ENCODE measurements around the gene ADISSP. TPM values are rescaled to one million over a fixed set of nuclear protein-coding genes. Genes with fewer than 3 reads are reported as not detected.

ADISSP gene
- total RNA-seq, 1 donor from 2014 or later, result 43.2 TPM

DNA sequence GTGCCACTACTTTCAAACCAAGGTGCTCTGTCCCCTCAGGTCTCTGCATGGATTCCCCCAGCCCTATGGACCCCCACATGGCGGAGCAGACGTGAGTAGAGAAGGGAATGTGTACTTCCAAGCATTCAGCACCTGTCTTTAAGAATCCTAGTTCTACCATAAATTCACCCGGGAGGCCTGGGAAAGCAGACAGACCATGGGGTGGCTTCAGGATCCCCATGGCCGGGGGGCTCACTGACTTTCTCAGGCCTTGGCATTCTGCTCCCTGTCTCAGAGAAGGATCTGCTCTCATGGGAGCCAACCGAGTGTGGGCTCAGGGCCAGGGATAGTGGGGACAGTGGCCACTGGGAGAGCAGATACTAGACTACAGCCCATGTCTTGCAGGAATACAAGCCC, 30.8 kb upstream of the ADISSP start:
- H3K36me3 Mint-ChIP-seq (ENCODE audit: low read depth, unreplicated experiment), result peaks cover 17% of the 10 kb centered on the region
- Histone ChIP-seq H3K9ac (ENCODE audit: low read length) (no peak overlapping the region), H3K4me3 (ENCODE audit: insufficient read depth, low read depth, low read length) (no peak overlapping the region), H2AFZ (ENCODE audit: low read depth, low read length) (no peak overlapping the region), H3K4me2 (ENCODE audit: low read length) (peak overlapping the region; percentile 89), H4K20me1 (ENCODE audit: insufficient read depth, low read length) (peaks cover 6% of the 10 kb centered on the region), H3K9me3 (ENCODE audit: insufficient read depth, low read depth, low read length) (no peaks in the 10 kb centered on the region), H3K4me1 (ENCODE audit: insufficient read depth, low read length) (peaks cover 30% of the 10 kb centered on the region), H3K36me3 (ENCODE audit: insufficient read depth, low read length) (peaks cover 16% of the 10 kb centered on the region), H3K27me3 (ENCODE audit: insufficient read depth, low read length) (no peaks in the 10 kb centered on the region), H3K79me2 (ENCODE audit: insufficient read depth, low read length) (peaks cover 34% of the 10 kb centered on the region), H3K27ac (ENCODE audit: low read depth, low read length) (no peak overlapping the region)
- no peaks in the 10 kb centered on the region for H3K27me3 Mint-ChIP-seq (ENCODE audit: low read depth, unreplicated experiment)
- peaks cover 11% of the 10 kb centered on the region for H3K4me1 Mint-ChIP-seq (ENCODE audit: low read depth, unreplicated experiment)
- DNase-seq (ENCODE audit: low read depth) (no peak), FAIRE-seq (no peak)
- peak overlapping the region; percentile 34 for H3K27ac Mint-ChIP-seq (ENCODE audit: unreplicated experiment)
- TF ChIP-seq EZH2 (IDR thresholded peaks at IDR 0.05; ENCODE audit: insufficient read depth, low read length), result no peak
- TF ChIP-seq, protein P1, sequence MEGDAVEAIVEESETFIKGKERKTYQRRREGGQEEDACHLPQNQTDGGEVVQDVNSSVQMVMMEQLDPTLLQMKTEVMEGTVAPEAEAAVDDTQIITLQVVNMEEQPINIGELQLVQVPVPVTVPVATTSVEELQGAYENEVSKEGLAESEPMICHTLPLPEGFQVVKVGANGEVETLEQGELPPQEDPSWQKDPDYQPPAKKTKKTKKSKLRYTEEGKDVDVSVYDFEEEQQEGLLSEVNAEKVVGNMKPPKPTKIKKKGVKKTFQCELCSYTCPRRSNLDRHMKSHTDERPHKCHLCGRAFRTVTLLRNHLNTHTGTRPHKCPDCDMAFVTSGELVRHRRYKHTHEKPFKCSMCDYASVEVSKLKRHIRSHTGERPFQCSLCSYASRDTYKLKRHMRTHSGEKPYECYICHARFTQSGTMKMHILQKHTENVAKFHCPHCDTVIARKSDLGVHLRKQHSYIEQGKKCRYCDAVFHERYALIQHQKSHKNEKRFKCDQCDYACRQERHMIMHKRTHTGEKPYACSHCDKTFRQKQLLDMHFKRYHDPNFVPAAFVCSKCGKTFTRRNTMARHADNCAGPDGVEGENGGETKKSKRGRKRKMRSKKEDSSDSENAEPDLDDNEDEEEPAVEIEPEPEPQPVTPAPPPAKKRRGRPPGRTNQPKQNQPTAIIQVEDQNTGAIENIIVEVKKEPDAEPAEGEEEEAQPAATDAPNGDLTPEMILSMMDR (IDR thresholded peaks at IDR 0.05; ENCODE audit: insufficient read depth, low read depth, low read length), result no peak
- no peaks in the 10 kb centered on the region for H3K9me3 Mint-ChIP-seq (ENCODE audit: unreplicated experiment)
- H3K4me3 Mint-ChIP-seq (ENCODE audit: unreplicated experiment), result no peak overlapping the region

DNA sequence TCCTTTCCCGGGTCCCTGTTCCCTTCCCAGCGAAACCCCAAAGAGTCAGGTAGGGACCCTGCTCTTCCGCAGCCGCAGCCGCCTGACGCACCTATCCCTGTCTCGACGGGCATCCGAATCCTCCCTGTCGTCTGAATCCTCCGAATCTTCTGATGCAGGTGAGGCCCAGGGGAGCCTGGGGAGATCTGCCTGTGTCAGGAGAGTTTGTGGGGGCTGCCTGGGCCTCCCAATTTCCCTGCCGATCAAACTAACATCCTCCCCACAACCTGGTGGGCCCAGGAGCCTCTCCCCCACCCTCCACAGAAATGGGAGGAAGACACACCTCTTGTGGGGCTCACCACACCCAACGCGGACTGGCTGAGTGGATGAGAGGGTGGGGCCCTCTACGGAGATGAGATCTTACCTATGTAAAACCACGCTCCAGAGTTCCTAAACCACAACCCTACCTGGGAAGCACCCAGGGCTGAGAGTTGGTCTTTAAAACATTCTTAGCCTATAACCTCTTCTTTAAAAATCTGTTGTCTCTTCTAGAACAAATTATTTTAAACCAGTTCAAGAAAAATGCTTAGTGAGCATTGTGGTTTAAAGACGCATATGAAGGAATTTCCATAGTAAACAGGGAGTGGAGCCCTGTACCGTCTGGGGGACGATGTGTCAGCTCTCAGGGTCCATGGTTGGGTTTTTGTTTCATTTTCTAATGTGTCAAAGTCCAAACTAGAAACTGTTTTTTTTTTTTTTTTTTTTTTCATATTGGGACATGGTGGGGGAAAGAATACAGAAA, 30.2 kb upstream of the ADISSP start:
- H3K4me1 ChIP-seq (ENCODE audit: insufficient read depth, low read length), result peaks cover 30% of the 10 kb centered on the region
- peaks cover 34% of the 10 kb centered on the region for H3K79me2 ChIP-seq (ENCODE audit: insufficient read depth, low read length)
- no peaks in the 10 kb centered on the region for H3K9me3 Mint-ChIP-seq (ENCODE audit: unreplicated experiment)
- H3K4me3 Mint-ChIP-seq (ENCODE audit: unreplicated experiment), result peak overlapping the region; percentile 58
- peaks cover 12% of the 10 kb centered on the region for H3K36me3 ChIP-seq (ENCODE audit: insufficient read depth, low read length)
- peaks cover 11% of the 10 kb centered on the region for H3K4me1 Mint-ChIP-seq (ENCODE audit: low read depth, unreplicated experiment)
- H3K4me3 ChIP-seq (ENCODE audit: insufficient read depth, low read depth, low read length), result peak overlapping the region; percentile 73
- H3K9ac ChIP-seq (ENCODE audit: low read length), result peak overlapping the region; percentile 87
- peaks cover 11% of the 10 kb centered on the region for H3K36me3 Mint-ChIP-seq (ENCODE audit: low read depth, unreplicated experiment)
- DNase-seq (ENCODE audit: low read depth) (no peak), FAIRE-seq (no peak)
- H3K27ac Mint-ChIP-seq (ENCODE audit: unreplicated experiment), result peak overlapping the region; percentile 30
- H3K4me2 ChIP-seq (ENCODE audit: low read length), result peak overlapping the region; percentile 89
- H3K27ac ChIP-seq (ENCODE audit: low read depth, low read length), result peak overlapping the region; percentile 13
- H2AFZ ChIP-seq (ENCODE audit: low read depth, low read length), result no peak overlapping the region
- H4K20me1 ChIP-seq (ENCODE audit: insufficient read depth, low read length), result peaks cover 6% of the 10 kb centered on the region
- H3K27me3 Mint-ChIP-seq (ENCODE audit: low read depth, unreplicated experiment), result no peaks in the 10 kb centered on the region
- TF ChIP-seq, protein P1 (IDR thresholded peaks at IDR 0.05; ENCODE audit: insufficient read depth, low read depth, low read length), result no peak
- TF ChIP-seq EZH2 (IDR thresholded peaks at IDR 0.05; ENCODE audit: insufficient read depth, low read length), result no peak
- H3K27me3 ChIP-seq (ENCODE audit: insufficient read depth, low read length), result no peaks in the 10 kb centered on the region
- H3K9me3 ChIP-seq (ENCODE audit: insufficient read depth, low read depth, low read length), result no peaks in the 10 kb centered on the region

DNA sequence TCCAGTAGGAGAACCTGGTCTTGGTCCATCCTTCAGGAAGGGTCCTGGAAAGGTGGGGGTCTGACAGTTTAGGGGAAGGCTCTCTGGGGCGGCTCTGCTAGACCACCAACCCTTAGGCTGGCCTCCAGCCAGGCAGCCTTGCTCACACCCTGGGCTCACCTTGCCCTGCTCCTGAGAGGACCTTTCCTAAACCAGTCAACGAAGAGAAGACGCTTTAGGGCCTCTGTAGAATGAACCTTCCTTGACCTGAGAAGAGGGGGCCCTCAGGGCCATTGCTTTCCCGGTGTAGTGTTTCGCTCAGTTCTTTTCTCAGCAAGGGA, 29.6 kb upstream of the ADISSP start:
- H2AFZ ChIP-seq (ENCODE audit: low read depth, low read length), result no peak overlapping the region
- peak overlapping the region; percentile 89 for H3K4me2 ChIP-seq (ENCODE audit: low read length)
- no peaks in the 10 kb centered on the region for H3K27me3 ChIP-seq (ENCODE audit: insufficient read depth, low read length)
- peak overlapping the region; percentile 63 for H3K27ac ChIP-seq (ENCODE audit: low read depth, low read length)
- peak overlapping the region; percentile 87 for H3K9ac ChIP-seq (ENCODE audit: low read length)
- peaks cover 30% of the 10 kb centered on the region for H3K4me1 ChIP-seq (ENCODE audit: insufficient read depth, low read length)
- Mint-ChIP-seq H3K4me3 (ENCODE audit: unreplicated experiment) (peak overlapping the region; percentile 64), H3K9me3 (ENCODE audit: unreplicated experiment) (no peaks in the 10 kb centered on the region), H3K27me3 (ENCODE audit: low read depth, unreplicated experiment) (no peaks in the 10 kb centered on the region), H3K4me1 (ENCODE audit: low read depth, unreplicated experiment) (peaks cover 11% of the 10 kb centered on the region), H3K27ac (ENCODE audit: unreplicated experiment) (no peak overlapping the region), H3K36me3 (ENCODE audit: low read depth, unreplicated experiment) (peaks cover 7% of the 10 kb centered on the region)
- H4K20me1 ChIP-seq (ENCODE audit: insufficient read depth, low read length), result peaks cover 6% of the 10 kb centered on the region
- peaks cover 34% of the 10 kb centered on the region for H3K79me2 ChIP-seq (ENCODE audit: insufficient read depth, low read length)
- H3K9me3 ChIP-seq (ENCODE audit: insufficient read depth, low read depth, low read length), result no peaks in the 10 kb centered on the region
- DNase-seq (ENCODE audit: low read depth) (no peak), FAIRE-seq (no peak)
- H3K4me3 ChIP-seq (ENCODE audit: insufficient read depth, low read depth, low read length), result peak overlapping the region; percentile 73
- TF ChIP-seq, protein P1 (IDR thresholded peaks at IDR 0.05; ENCODE audit: insufficient read depth, low read depth, low read length), result no peak
- no peak for TF ChIP-seq EZH2 (IDR thresholded peaks at IDR 0.05; ENCODE audit: insufficient read depth, low read length)
- peaks cover 9% of the 10 kb centered on the region for H3K36me3 ChIP-seq (ENCODE audit: insufficient read depth, low read length)
